MCF 10A (cell line): ENCODE results near the gene TRIM2. TPM values are rescaled to one million over a fixed set of nuclear protein-coding genes. Genes with fewer than 3 reads are reported as not detected.
A peak's percentile ranks its signal among the peaks of the same experiment; 100 is the strongest.

Experiments used
- BruUV-seq: library from RNA; stranded (reverse); fragments of 400-500 nt; replicated peaks from 2 replicates; lab custom pipeline; 2021; lab: Mats Ljungman, UMichigan
- CTCF ChIA-PET: fragments of 300-600 bp; sonication (Branson Sonifier 250); formaldehyde crosslinking; extraction: SDS; loops from one replicate; lab custom pipeline; 2021; ENCODE audit warnings: antibody characterized with exemption, inconsistent platforms; lab: Yijun Ruan, JAX
- POLR2A ChIA-PET: fragments of 300-600, 350-650 bp; sonication (Branson Sonifier 250); formaldehyde crosslinking; extraction: SDS; loops from one replicate; lab custom pipeline; 2020; ENCODE audit warnings: antibody characterized with exemption, inconsistent platforms; lab: Yijun Ruan, JAX
- DNase-seq: peaks from one replicate; pipeline ENCODE4 v3.0.0-alpha.2; 2018; ENCODE audit not compliant: unreplicated experiment
- H3K27ac Mint-ChIP-seq: one replicate; pipeline ENCODE4 v1.8.0; 2022; ENCODE audit warnings: mild to moderate bottlenecking, low read depth, mixed read lengths; ENCODE audit not compliant: unreplicated experiment
- H3K27me3 Mint-ChIP-seq: one replicate; pipeline ENCODE4 v1.8.0; 2022; ENCODE audit warnings: mixed read lengths; ENCODE audit not compliant: insufficient read depth, unreplicated experiment
- H3K36me3 Mint-ChIP-seq: one replicate; pipeline ENCODE4 v1.8.0; 2022; ENCODE audit warnings: mild to moderate bottlenecking, moderate library complexity, mixed read lengths; ENCODE audit not compliant: insufficient read depth, unreplicated experiment
- H3K4me1 Mint-ChIP-seq: one replicate; pipeline ENCODE4 v1.8.0; 2022; ENCODE audit warnings: mixed read lengths; ENCODE audit not compliant: insufficient read depth, unreplicated experiment
- H3K4me3 Mint-ChIP-seq: one replicate; pipeline ENCODE4 v1.8.0; 2022; ENCODE audit warnings: mild to moderate bottlenecking, moderate library complexity, mixed read lengths; ENCODE audit not compliant: unreplicated experiment
- H3K9me3 Mint-ChIP-seq: one replicate; pipeline ENCODE4 v1.8.0; 2022; ENCODE audit warnings: mixed read lengths; ENCODE audit not compliant: unreplicated experiment
- intact Hi-C: fragments of 100-400 bp; cut with micrococcal nuclease; formaldehyde crosslinking; loops from 2 replicates; pipeline ENCODE4 v1.14.1; 2022
- total RNA-seq: library from RNA; stranded (reverse); gene quantifications from 2 replicates; pipeline ENCODE4 v1.2.3, GENCODE V29; 2022
- TF ChIP-seq, protein P1 (sequence below): fragments of 200-600 bp; IDR thresholded peaks from one replicate; pipeline ENCODE4 v1.8.0; 2022; ENCODE audit warnings: antibody characterized with exemption, mild to moderate bottlenecking; ENCODE audit not compliant: unreplicated experiment

Gene TRIM2
- total RNA-seq, 1 experiment from 2014 or later, result 37.2 TPM

DNA sequence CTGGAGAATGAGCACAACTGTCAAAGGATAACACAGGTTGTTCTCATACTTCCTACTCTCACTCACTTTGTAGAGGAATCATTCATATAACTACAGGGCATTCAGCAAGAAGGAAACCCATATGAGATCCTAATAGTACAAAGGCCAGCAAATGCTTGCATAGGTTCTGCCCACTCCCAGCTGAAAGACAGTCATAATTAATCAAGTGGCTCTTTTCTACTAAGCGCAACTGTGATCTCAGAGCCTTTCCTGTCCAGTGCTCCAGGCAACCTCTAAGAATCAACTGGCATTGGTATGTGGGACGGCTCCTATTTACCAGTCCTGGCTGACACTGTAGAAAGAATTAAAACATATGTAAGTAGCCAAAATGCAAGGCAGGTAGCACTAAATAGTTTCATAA is 121.3 kb downstream of the TRIM2 start:
- TF ChIP-seq, protein P1, sequence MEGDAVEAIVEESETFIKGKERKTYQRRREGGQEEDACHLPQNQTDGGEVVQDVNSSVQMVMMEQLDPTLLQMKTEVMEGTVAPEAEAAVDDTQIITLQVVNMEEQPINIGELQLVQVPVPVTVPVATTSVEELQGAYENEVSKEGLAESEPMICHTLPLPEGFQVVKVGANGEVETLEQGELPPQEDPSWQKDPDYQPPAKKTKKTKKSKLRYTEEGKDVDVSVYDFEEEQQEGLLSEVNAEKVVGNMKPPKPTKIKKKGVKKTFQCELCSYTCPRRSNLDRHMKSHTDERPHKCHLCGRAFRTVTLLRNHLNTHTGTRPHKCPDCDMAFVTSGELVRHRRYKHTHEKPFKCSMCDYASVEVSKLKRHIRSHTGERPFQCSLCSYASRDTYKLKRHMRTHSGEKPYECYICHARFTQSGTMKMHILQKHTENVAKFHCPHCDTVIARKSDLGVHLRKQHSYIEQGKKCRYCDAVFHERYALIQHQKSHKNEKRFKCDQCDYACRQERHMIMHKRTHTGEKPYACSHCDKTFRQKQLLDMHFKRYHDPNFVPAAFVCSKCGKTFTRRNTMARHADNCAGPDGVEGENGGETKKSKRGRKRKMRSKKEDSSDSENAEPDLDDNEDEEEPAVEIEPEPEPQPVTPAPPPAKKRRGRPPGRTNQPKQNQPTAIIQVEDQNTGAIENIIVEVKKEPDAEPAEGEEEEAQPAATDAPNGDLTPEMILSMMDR, result no peak
- H3K4me1 Mint-ChIP-seq, result no peaks in the 10 kb centered on the region
- no TSS peak for BruUV-seq
- no peaks in the 10 kb centered on the region for H3K9me3 Mint-ChIP-seq
- intact Hi-C loops, result no loop called here
- H3K27me3 Mint-ChIP-seq, result no peaks in the 10 kb centered on the region
- peaks cover 6% of the 10 kb centered on the region for H3K36me3 Mint-ChIP-seq
- no peak overlapping the region for H3K27ac Mint-ChIP-seq
- no peak overlapping the region for H3K4me3 Mint-ChIP-seq
- DNase-seq, result no peak
- ChIA-PET CTCF (interaction anchor here (0.6 to 1.4 kb wide), 4 partner anchors 175 to 251 kb away, joined by 3 to 4 read pairs (median 3); no protein-coding TSS in a partner anchor), POLR2A (interaction anchor here (0.6 to 1.3 kb wide), 3 partner anchors 10 to 328 kb away, joined by 3 to 4 read pairs (median 3); no protein-coding TSS in a partner anchor)

GRCh38 chr4:153326513-153326912 is 122.3 kb downstream of the TRIM2 start:
- Mint-ChIP-seq H3K27me3 (no peaks in the 10 kb centered on the region), H3K9me3 (no peaks in the 10 kb centered on the region), H3K4me1 (no peaks in the 10 kb centered on the region), H3K4me3 (no peak overlapping the region), H3K36me3 (peaks cover 11% of the 10 kb centered on the region), H3K27ac (no peak overlapping the region)
- no TSS peak for BruUV-seq
- TF ChIP-seq, protein P1, result no peak
- DNase-seq, result peak; percentile 71
- ChIA-PET CTCF (interaction anchor here (1.0 to 1.4 kb wide), 4 partner anchors 176 to 241 kb away, joined by 3 to 4 read pairs (median 3); no protein-coding TSS in a partner anchor), POLR2A (interaction anchor here (0.7 to 1.3 kb wide), 5 partner anchors 10 to 792 kb away, joined by 3 to 4 read pairs (median 3); no protein-coding TSS in a partner anchor)
- intact Hi-C loops, result no loop called here

- no peak for DNase-seq
- H3K27ac Mint-ChIP-seq, result no peak overlapping the region
- H3K36me3 Mint-ChIP-seq, result peaks cover 11% of the 10 kb centered on the region
- ChIA-PET POLR2A (interaction anchor here (0.7 kb wide), 1 partner anchor 19 kb away, joined by 3 read pairs; no protein-coding TSS in a partner anchor), CTCF (interaction anchor here (1.2 kb wide), 1 partner anchor 242 kb away, joined by 3 read pairs; no protein-coding TSS in a partner anchor)
- intact Hi-C loops, result no loop called here
- TF ChIP-seq, protein P1, result no peak
- no TSS peak for BruUV-seq
- no peaks in the 10 kb centered on the region for H3K9me3 Mint-ChIP-seq
- no peaks in the 10 kb centered on the region for H3K27me3 Mint-ChIP-seq
- no peaks in the 10 kb centered on the region for H3K4me1 Mint-ChIP-seq
- no peak overlapping the region for H3K4me3 Mint-ChIP-seq
These were observed 123.0 kb downstream of the TRIM2 start for GRCh38 chr4:153327247-153327646.

- Mint-ChIP-seq H3K27ac (no peak overlapping the region), H3K9me3 (no peaks in the 10 kb centered on the region), H3K4me3 (no peak overlapping the region), H3K4me1 (peaks cover 14% of the 10 kb centered on the region), H3K27me3 (no peaks in the 10 kb centered on the region), H3K36me3 (peaks cover 12% of the 10 kb centered on the region)
- intact Hi-C loops, result no loop called here
- no TSS peak for BruUV-seq
- TF ChIP-seq, protein P1, result no peak
- DNase-seq, result no peak
- ChIA-PET POLR2A (no interaction called here), CTCF (interaction anchor here (0.7 kb wide), 1 partner anchor 190 kb away, joined by 4 read pairs; no protein-coding TSS in a partner anchor)
These were observed 128.7 kb downstream of the TRIM2 start for GRCh38 chr4:153332936-153333335.
